A673 (cell line): Measurements from ENCODE around the gene SPATA1. TPM values are rescaled to one million over a fixed set of nuclear protein-coding genes. Genes with fewer than 3 reads are reported as not detected.

ENCODE experiments used
- BruUV-seq: library from RNA; stranded (reverse); fragments of 400-500 nt; replicated peaks from 2 replicates; lab custom pipeline; 2021; lab: Mats Ljungman, UMichigan
- CTCF ChIA-PET: fragments of 300-600 bp; sonication (Branson Sonifier 250); formaldehyde crosslinking; loops from one replicate; lab custom pipeline; 2022; ENCODE audit warnings: antibody characterized with exemption; lab: Charles Lee
- POLR2A ChIA-PET: fragments of 300-600 bp; sonication (Branson Sonifier 250); formaldehyde crosslinking; loops from one replicate; lab custom pipeline; 2022; ENCODE audit warnings: antibody characterized with exemption; ENCODE audit not compliant: low non-redundant PET; lab: Charles Lee
- DNase-seq: peaks from one replicate; pipeline ENCODE4 v3.0.0-alpha.2; 2015; ENCODE audit warnings: low spot score
- H3K27ac ChIP-seq: fragments of 200-600 bp; sonication (generic); 2 replicates; pipeline ENCODE4 v1.5.1; 2016; ENCODE audit warnings: mixed run types, low read depth, mild to moderate bottlenecking, mixed read lengths, antibody characterized with exemption, low read length; ENCODE audit not compliant: poor library complexity, severe bottlenecking
- H3K27me3 ChIP-seq: fragments of 200-600 bp; sonication (generic); replicated peaks from 2 replicates; pipeline ENCODE4 v1.6.1; 2017; ENCODE audit warnings: mixed run types, low read depth, mild to moderate bottlenecking, mixed read lengths, antibody characterized with exemption, low read length; ENCODE audit not compliant: insufficient read depth, poor library complexity
- H3K36me3 ChIP-seq: fragments of 200-600 bp; sonication (generic); 2 replicates; pipeline ENCODE4 v1.6.1; 2016; ENCODE audit warnings: mixed run types, mild to moderate bottlenecking, mixed read lengths, antibody characterized with exemption, low read length; ENCODE audit not compliant: insufficient read depth, poor library complexity, severe bottlenecking
- H3K4me1 ChIP-seq: fragments of 200-600 bp; sonication (generic); 2 replicates; pipeline ENCODE4 v1.6.1; 2017; ENCODE audit warnings: mixed run types, mild to moderate bottlenecking, mixed read lengths, antibody characterized with exemption, low read length; ENCODE audit not compliant: insufficient read depth, poor library complexity, severe bottlenecking
- H3K4me3 ChIP-seq: fragments of 200-600 bp; sonication (generic); 2 replicates; pipeline ENCODE4 v1.5.1; 2016; ENCODE audit warnings: low read depth, mixed run types, mild to moderate bottlenecking, mixed read lengths, low read length; ENCODE audit not compliant: poor library complexity, severe bottlenecking
- H3K9me3 ChIP-seq: fragments of 200-600 bp; sonication (generic); 2 replicates; pipeline ENCODE4 v1.6.1; 2016; ENCODE audit warnings: mixed run types, low read depth, mild to moderate bottlenecking, mixed read lengths, antibody characterized with exemption, low read length; ENCODE audit not compliant: poor library complexity, severe bottlenecking
- EZH2 ChIP-seq: fragments of 200-600 bp; sonication (generic); IDR thresholded peaks from 2 replicates; pipeline ENCODE4 v1.6.1; 2017; ENCODE audit warnings: borderline replicate concordance, low read depth, mild to moderate bottlenecking, mixed read lengths, antibody characterized with exemption, low read length; ENCODE audit not compliant: poor library complexity, severe bottlenecking
- intact Hi-C: fragments of 100-400 bp; cut with micrococcal nuclease; formaldehyde crosslinking; loops from one replicate; pipeline ENCODE4 v1.10.0; 2022; ENCODE audit not compliant: unreplicated experiment
- total RNA-seq: library from RNA; stranded (reverse); gene quantifications from 2 replicates; pipeline ENCODE4 v1.2.3, GENCODE V29; 2021
- TF ChIP-seq, protein P1 (sequence below): fragments of 300-800, 200-600 bp; sonication (generic); conservative IDR thresholded peaks from 2 replicates; pipeline ENCODE4 v1.5.1; 2017; ENCODE audit warnings: low read depth, mild to moderate bottlenecking, antibody characterized with exemption, low read length, moderate library complexity, mixed read lengths

SPATA1 gene
- total RNA-seq, 1 experiment from 2014 or later, result 0.95 TPM

DNA sequence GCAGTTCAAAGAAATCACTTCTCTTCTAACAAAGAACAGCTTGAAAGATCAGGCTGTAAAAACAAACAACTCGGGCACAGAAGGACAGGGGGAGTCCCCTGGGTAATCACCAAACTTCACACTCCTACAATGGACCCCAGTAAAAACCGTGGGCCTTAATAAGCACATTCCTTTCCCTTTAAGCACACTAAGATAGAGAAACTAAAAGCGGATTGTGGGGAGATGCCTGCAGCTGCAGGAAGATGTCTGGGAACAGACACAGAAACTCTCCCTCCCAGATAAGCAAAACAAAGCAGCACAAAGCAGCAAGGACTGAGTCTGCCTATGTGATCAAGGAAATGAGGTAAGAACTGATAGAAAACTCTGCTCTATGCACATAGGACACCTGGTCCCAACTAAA is 105.6 kb downstream of the SPATA1 start:
- H3K27ac ChIP-seq, result no peak overlapping the region
- CTCF ChIA-PET, result no interaction called here
- H3K4me1 ChIP-seq, result no peaks in the 10 kb centered on the region
- BruUV-seq, result no TSS peak
- DNase-seq, result no peak
- TF ChIP-seq EZH2, result no peak
- TF ChIP-seq, protein P1, sequence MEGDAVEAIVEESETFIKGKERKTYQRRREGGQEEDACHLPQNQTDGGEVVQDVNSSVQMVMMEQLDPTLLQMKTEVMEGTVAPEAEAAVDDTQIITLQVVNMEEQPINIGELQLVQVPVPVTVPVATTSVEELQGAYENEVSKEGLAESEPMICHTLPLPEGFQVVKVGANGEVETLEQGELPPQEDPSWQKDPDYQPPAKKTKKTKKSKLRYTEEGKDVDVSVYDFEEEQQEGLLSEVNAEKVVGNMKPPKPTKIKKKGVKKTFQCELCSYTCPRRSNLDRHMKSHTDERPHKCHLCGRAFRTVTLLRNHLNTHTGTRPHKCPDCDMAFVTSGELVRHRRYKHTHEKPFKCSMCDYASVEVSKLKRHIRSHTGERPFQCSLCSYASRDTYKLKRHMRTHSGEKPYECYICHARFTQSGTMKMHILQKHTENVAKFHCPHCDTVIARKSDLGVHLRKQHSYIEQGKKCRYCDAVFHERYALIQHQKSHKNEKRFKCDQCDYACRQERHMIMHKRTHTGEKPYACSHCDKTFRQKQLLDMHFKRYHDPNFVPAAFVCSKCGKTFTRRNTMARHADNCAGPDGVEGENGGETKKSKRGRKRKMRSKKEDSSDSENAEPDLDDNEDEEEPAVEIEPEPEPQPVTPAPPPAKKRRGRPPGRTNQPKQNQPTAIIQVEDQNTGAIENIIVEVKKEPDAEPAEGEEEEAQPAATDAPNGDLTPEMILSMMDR, result no peak
- no peaks in the 10 kb centered on the region for H3K36me3 ChIP-seq
- intact Hi-C loops, result no loop called here
- no peaks in the 10 kb centered on the region for H3K27me3 ChIP-seq
- H3K9me3 ChIP-seq, result peaks cover 13% of the 10 kb centered on the region
- H3K4me3 ChIP-seq, result no peak overlapping the region
- POLR2A ChIA-PET, result no interaction called here

DNA sequence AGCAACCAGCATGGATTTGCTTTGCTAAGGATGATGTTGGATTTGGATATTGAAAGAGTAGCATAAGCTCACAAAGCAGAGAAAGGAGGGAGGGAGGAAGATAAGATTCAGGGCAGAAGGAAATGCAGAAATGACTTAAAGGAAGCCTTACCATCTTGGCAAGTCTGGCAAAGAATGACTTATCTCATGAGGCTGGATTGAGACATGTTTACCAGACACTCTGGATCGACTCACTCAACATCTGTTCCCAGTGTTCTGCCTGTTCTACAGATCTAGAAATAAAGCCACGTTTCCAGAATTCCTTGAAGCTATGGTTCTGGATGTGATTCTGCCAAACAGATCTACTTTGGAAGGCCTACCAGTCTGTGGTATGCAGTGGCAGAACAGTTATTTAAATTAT is 106.8 kb downstream of the SPATA1 start:
- Histone ChIP-seq H3K4me3 (no peak overlapping the region), H3K36me3 (no peaks in the 10 kb centered on the region), H3K27me3 (no peaks in the 10 kb centered on the region), H3K9me3 (peaks cover 7% of the 10 kb centered on the region), H3K27ac (no peak overlapping the region), H3K4me1 (no peaks in the 10 kb centered on the region)
- POLR2A ChIA-PET, result no interaction called here
- intact Hi-C loops, result no loop called here
- no peak for TF ChIP-seq EZH2
- TF ChIP-seq, protein P1, result no peak
- no peak for DNase-seq
- BruUV-seq, result no TSS peak
- CTCF ChIA-PET, result no interaction called here

DNA sequence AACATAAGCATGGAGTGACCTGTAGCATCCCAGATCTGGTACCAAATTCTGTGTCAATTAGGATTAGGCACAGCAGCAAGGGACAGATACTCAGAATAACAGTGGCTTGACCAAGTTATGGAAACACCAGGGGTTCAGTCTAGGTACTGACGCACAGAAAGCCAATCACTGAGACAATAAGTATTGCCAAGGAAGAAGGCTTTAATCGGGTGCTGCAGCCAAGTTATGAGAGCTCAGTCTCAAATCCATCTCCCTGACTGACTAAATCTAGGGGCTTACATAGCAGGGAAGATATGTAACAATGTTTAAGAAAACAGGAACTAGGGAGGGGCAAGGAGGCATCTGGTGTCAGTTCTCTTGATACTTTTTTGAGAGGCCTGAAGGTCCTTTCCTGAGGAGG is 107.7 kb downstream of the SPATA1 start:
- intact Hi-C loops, result no loop called here
- BruUV-seq, result no TSS peak
- Histone ChIP-seq H3K4me3 (no peak overlapping the region), H3K27ac (no peak overlapping the region), H3K4me1 (no peaks in the 10 kb centered on the region), H3K9me3 (peaks cover 7% of the 10 kb centered on the region), H3K36me3 (no peaks in the 10 kb centered on the region), H3K27me3 (no peaks in the 10 kb centered on the region)
- no peak for DNase-seq
- no peak for TF ChIP-seq EZH2
- TF ChIP-seq, protein P1, result no peak
- ChIA-PET CTCF (no interaction called here), POLR2A (no interaction called here)
